GM21576 (cell line): ENCODE results near the gene IL16.

ENCODE experiments used
- ATAC-seq: cut with Tn5 transposase; IDR thresholded peaks from one replicate; pipeline ENCODE4 v1.9.1; 2021; ENCODE audit warnings: mild to moderate bottlenecking, moderate library complexity; ENCODE audit not compliant: unreplicated experiment

IL16 gene

GRCh38 chr15:81361891-81362290, 165.2 kb downstream of the IL16 start:
- no peak for ATAC-seq

- ATAC-seq = no peak
These were observed 166.1 kb downstream of the IL16 start for GRCh38 chr15:81362790-81363189.

- no peak for ATAC-seq
These were observed 166.6 kb downstream of the IL16 start for GRCh38 chr15:81363276-81363675.
